GM12873 (cell line): ENCODE measurements around the gene NF1.

Experiments
- CTCF ChIP-seq: IDR thresholded peaks from 2 replicates; pipeline ENCODE4 v1.5.1; 2012; ENCODE audit warnings: low read depth, mild to moderate bottlenecking, moderate library complexity, low read length, control low read depth; ENCODE audit not compliant: insufficient read depth; ENCODE audit errors: missing control alignments

NF1 gene

DNA sequence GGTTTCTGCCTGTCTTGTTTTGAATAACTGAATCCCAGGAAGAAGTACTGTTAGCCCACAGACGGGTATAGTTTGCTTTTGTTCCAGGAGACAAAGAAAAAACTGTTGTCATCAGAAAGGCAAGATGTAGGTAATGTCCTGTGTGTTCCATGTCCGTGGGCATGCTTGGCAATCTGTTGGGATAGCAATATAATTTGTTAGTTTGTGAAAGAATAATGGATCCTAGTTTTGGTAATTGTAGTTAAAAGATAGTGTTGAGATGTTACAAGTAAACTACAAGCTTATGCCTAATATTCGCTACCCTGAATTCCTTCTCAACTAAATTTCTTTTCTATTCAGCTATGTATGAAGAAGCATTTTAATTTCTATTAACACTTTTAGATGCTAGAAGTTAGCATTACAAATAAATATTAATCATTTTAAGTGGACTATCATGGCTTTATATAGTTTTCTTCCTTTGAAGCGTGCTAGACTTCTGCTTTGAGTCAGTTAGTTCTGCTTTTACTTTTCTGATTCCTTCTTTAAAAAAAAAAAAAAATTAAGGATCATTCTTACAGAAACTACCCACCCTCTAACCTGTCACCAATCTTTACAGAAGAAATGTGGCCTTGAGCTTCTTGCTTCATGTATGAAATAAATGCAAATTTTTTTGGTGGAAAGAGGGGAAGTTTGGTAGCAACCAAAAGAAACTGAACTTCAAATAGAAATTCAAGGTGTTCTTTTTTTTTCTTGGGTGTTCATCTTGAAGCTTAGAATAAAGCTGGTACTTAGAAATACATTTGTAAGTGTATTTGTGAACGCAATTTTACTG, 224.3 kb downstream of the NF1 start:
- TF ChIP-seq CTCF = no peak

DNA sequence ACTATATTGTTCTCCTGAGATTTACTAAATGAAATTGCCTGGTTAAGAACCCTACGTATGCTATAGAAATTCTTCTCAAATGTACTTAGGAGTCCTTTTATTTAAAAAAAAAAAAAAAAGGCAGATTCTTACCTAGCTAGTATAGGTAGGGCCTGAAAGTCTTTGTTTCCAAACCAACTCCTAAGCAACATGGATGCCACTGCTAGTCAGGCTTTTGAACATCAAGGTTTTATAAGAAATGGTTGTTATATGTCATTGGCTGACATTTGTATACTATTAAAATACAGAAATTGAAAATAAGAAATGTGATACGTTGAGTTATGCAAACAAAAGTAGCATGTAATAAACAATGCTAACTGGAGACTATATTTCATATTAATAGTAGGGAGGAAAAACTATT, 225.5 kb downstream of the NF1 start:
- TF ChIP-seq CTCF = no peak

- TF ChIP-seq CTCF = no peak
These were observed 226.0 kb downstream of the NF1 start for GRCh38 chr17:31320791-31321190.

DNA sequence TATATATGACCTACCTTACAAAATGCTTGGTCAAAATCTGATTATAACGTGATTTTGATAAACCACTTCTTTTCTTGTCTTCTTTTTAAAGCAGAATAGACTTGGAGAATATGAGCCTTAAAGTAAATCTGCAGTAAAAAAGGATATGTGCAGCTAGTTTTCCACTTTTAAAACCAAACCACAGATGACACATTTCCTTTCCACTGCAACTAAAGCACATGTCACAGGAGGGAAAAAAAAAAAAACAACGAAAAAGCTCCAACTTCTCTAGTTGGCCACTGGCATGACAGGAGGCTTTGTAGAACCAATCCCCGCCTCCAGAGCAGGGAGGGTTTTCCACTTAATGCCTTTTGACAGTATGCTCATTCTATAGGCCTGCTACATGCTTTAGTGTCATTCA, 226.7 kb downstream of the NF1 start, which contains the start of gene EVI2A:
Gene EVI2A (minus strand): TSS at position 142 of the 400 bp plus-strand sequence. CDS start 2,609 bp downstream, outside the sequence.
- TF ChIP-seq CTCF = no peak

GRCh38 chr17:31321966-31322365, 227.2 kb downstream of the NF1 start:
- TF ChIP-seq CTCF = no peak

DNA sequence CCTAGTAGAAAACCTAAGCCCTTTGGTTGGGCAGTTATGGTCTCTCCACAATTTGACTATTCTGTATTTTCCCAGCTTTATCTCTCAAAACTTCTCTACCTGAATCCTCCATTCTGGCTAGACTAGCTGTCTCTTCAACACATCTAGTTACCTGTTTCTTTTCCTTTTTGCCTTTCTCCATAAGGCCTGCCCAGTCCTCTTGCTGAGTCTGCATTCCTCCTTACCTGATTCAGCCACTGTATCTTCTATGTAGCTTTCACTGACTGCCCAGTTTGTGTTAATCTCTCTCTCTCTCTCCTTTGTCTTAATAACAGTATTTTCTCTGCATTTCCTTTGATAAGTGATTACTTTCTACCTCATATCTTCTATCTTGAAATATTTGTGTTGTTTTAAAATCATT, 228.8 kb downstream of the NF1 start:
- no peak for TF ChIP-seq CTCF

DNA sequence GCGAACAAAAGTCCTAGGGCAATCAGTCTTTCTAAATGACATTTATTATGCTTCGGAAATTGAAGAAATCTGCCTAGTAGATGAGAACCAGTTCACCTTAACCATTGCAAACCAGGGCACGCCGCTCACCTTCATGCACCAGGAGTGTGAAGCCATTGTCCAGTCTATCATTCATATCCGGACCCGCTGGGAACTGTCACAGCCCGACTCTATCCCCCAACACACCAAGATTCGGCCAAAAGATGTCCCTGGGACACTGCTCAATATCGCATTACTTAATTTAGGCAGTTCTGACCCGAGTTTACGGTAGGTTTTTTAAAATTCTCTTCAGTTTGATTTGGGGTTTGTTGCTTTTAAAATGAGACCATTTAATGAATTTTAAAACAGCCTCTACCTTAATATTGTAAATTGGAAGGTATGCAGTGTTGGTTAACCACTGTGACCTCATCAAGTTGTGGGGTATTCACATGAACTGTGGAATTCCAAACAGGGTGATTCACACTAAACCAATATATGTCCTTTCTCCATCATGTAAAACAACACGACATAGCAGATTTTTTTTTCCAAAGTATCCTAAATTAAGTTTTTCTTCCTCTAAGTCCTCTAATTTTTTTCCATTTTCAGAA, 232.9 kb downstream of the NF1 start:
- TF ChIP-seq CTCF = no peak
